GM21825 (cell line): Measurements from ENCODE around the gene ZNF587.
A peak's percentile ranks its signal among the peaks of the same experiment; 100 is the strongest.
"Not testable (repeated sequence)": the region's sequence is repeated elsewhere in the genome, so short reads cannot be mapped to it uniquely, and the experiment has no call there.

Experiments used
- ATAC-seq: cut with Tn5 transposase; IDR thresholded peaks from one replicate; pipeline ENCODE4 v1.9.1; 2021; ENCODE audit warnings: mild to moderate bottlenecking, moderate library complexity; ENCODE audit not compliant: unreplicated experiment

The ZNF587 gene

DNA sequence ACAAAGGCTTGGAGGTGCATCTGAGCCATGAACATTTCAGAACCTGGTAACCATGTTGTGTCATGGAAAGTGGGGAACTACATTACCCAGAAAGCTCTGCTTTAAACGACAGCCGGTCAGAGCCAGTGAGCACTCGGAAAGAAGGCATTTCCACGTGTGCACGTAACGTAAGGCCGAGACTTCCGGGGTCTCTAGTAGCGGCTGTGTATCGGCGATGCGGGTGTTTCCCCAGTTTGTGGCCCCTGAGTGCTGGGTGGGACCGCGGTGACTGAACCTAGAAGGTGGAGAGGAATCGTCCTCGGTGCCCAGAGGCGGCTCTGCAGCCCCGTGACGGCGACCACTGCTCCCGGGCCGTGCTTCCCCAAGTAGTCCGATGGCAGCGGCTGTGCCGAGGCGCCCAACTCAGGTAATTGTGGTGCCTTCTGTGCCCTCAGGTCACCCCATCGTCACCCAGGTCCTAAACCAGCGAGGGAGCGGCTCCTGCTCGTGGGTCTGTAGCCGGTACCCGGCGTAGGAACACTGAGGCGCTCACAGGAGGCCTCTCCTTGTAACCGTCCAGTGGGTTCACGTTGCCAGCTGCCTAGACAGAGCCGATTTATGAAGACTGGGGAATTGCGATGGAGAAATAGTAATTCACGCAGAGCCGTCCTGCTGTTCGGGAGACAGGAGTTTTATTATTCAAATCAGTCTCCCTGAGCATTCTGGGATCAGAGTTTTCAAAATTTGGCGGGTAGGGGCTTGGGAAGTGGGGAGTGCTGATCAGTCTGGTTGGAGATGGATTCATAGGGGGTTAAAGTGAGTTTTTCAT, at the start of gene ZNF587:
Gene ZNF587, plus strand, starts transcription at position 194 of the 808 bp plus-strand sequence. Its CDS starts 180 bp downstream, at position 374.
- ATAC-seq: peak; percentile 95

DNA sequence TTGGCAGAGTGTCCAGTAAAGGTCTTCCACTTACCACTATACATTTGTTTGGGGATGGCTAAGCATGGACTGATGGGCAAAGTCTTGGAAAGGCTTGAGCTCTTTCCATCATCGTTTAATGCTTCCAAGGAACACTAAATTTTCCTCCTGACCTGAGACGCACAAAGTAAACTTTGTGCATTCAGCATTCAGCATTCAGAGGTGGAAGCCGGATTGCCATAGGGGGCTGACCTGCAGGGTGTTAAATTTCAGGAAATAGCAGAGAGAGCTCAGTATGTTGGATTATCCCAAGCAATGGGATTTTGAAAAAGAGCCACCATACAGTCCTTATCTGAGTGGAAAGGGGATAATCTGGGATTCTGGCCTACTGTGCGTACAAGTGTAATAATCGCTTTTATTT, 49.0 kb upstream of the ZNF587 start:
- no peak for ATAC-seq

DNA sequence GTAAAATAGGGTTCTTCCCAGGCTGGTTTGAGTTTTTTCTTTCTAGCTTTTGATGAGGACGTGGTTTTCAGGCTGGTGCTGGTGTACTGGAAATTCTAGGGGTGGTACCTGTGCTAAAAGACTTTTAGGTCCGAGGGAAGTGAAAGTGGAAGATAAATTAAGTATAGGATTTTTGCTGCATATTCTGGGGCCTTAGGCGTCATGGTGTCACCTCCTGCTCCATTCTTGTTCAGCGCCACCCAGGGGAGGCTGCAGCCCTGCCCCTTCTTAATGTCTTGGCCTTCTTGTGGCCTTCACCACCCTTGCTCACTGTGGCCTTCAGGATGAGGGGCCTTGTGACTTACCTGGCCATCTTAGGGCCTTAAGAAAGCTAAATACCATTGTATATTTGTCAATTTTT, 47.4 kb upstream of the ZNF587 start:
- peak; percentile 65 for ATAC-seq

DNA sequence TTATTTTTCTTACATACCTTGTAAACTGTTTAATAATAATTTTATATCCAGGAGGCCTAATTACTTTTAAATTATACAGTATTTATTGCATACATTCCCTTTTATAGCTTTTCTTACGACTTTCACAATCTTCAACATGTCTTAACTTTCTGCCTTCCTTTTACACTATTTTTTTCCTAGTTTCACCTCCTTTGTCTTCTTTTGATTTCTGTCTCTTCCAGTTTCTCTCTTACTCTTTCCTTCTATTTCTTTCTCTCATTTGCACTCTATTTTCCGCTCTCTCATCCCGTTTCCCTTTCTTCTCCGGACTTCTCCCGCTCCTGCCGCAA, 46.4 kb upstream of the ZNF587 start:
- ATAC-seq: no peak

DNA sequence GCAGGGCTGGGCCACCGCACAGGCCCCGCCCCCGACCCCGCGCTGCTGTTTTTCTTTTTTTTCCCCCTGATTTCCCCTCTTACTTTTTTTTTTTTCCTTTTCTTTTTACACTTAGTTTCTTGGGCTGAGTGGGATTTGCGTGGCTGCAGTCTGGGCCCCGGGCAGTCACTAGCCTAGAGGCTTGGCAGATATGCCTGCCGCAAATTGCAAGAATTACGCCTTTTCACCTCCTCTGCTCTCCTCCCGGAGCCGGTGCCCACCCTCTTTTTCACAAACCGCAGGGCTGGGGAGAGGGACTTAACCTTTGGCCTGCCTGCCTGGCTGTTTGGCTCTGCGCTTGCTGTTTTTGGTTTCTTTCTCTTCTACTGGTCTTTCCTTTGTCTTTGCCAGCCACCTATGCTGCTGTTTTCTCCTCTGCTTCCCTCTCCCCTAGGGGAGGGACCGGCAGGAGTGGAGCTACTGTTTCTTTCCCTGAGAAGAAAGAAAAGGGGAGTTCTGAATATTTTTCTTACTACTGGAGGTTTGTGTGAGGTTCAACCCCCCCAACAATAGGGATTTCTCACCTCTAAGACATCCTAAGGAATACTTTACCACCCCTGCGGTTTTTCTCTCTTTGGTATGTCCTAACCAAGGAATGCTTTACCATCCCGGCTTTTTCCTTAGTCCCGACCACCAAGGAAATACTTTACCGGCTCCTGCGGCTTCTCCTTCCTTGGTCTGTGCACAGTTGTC, 45.9 kb upstream of the ZNF587 start:
- no peak for ATAC-seq

DNA sequence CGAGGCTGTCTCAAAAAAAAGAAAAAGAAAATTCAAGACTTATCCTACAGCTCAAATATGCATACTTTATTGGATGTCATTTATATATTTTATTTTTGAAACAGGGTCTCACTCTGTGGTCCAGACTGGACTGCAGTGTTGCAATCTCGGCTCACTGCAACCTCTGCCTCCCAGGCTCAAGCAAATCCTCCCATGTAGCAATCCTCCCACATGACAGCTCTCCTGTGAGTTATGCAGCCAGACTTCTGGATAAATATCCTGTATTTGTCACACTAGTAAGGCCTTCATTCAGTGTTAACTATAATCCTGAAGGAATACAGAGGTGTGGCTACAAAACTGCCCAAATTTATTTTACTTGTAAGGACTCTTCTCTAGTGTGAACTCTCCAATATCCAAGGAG, 42.1 kb upstream of the ZNF587 start:
- ATAC-seq: no peak

DNA sequence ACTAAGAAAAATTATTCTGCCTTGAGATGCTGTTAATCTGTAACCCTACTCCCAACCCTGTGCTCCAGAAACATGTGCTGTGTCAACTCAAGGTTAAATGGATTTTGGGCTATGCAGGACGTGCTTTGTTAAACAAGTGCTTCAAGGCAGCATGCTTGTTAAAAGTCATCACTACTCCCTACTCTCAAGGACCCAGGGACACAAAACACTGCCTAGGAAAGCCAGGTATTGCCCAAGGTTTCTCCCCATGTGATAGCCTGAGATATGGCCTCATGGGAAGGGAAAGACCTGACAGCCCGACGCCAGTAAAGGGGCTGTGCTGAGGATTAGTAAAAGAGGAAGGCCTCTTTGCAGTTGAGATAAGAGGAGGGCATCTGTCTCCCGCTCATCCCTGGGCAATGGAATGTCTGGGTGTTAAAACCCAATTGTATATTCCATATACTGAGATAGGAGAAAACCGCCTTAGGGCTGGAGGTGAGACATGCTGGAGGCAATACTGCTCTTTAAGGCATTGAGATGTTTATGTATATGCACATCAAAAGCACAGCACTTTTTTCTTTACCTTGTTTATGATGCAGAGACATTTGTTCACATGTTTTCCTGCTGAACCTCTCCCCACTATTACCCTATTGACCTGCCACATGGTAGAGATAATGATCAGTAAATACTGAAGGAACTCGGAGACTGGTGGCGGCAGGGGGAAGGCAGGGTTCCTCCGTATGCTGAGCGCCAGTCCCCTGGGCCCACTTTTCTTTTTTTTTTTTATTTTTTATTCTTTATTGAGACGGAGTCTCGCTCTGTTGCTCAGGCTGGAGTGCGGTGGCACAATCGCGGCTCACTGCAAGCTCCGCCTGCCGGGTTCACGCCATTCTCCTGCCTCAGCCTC, 39.0 kb upstream of the ZNF587 start:
- not testable (repeated sequence) for ATAC-seq

DNA sequence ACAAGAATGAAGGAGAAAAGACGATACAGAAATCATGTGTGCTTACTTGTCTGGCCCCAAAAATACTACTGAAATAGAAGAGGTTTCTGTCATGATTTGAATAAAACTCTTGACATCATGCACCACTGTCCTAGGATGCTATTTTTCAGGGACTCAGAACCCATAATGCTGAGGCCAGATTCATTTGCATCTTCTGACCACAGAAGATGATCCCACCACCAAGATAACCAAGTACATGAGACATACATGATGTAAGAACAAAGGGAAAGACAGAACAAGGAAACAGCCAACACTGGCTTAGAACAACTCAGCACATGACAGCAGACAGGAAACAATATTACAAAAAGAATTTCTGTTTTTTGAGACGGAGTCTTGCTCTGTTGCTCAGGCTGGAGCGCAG, 37.4 kb upstream of the ZNF587 start:
- no peak for ATAC-seq

DNA sequence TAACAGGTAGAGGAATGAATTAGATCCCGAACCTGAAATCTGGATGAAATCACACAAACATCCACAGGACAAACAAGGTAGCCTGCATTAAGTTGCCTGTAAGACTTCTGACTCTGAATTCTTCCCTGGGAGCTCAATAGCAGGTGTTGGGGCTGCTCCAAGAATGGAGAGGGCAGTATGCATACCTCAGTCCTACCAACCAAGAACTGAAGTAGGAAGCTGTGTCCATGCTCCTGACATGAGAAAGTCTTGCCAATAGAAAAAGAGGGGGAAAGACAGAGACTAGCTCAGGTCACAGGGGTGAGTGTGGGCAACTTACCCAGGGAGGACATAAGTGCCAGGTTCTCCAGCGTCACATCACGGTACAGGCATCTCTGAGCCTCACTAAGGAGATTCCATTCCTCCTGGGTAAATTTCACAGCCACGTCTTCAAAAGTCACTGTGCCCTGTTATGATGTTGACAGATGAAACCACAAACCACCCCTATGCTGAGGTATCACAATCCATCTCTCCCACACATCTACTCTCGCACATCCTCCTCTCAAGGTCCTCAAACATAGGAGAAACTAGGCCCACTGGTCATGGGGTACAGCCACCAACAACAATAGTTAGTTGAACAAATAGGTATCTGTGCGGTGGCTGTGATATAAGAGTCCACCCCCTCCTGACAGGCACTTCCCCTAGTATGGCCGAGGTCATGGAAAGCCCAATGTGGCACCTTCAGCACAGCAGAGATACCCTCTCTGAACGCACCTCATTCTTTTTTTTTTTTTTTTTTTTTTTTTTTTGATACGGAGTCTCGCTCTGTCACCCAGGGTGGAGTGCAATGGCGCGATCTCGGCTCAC, 36.5 kb upstream of the ZNF587 start:
- not testable (repeated sequence) for ATAC-seq

DNA sequence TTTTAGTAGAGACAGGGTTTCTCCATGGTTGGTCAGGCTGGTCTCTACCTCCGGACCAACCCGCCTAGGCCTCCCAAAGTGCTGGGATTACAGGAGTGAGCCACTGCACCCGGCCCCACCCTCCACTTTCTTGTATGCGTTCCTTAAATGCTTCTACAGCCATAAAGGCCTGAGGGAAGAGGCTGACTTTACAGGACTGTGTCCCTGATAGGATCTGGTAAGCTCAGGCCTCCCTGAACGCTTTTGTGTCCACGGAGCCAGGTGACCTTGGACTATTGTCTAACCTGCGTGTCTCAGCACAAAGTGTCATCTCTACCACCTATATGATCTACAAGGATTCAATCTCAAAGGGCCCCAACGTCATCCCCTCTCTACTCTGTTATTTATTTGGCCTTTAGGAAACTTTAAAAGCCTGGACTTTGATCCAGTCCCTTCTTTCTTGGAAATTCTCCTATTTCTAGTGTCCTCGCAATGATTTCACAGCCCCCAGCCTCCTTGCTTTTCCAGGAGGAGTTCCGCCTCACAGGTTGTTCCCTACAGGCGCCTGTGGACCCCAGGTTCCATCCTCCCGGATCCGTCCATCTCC, 35.6 kb upstream of the ZNF587 start:
- no peak for ATAC-seq

DNA sequence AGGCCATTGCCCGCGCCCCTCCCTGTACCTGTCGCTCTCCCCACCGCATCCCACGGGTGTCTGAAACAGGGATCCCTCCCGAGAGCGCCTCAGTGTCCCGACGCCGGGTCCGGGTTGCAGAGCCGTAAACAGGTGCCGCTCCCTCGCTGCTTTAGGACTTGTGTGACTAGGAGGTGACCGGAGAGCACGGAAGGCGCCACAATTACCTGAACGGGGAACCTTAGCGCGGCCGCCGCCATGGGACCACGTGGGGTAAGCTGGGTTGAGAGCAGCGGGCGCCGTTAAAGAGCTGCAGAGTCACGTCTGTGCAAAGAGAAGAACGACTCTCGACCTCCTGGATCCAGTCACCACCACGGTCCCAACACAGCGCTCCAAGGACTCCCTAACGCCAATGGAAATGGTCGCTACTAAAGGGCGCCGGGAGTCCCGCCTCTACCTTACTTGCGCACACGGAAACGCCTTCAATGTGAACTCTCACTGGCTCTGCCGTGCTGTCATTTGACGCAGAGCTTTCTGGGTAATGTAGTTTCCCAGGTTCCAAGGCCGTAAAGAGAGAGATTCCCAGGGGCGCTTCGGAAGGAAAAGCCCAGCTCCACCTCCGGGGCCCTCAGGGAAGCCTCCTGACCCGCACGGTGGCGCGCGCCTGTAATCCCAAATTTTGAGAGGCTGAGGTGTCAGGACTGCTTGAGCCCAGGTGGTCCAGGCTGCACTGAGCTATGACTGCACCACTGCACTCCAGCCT, 35.0 kb upstream of the ZNF587 start, which contains the start of gene ZNF552:
Gene ZNF552, minus strand, starts transcription at position 409 of the 742 bp plus-strand sequence. Its CDS starts 170 bp downstream, at position 239.
- ATAC-seq: peak; percentile 69

DNA sequence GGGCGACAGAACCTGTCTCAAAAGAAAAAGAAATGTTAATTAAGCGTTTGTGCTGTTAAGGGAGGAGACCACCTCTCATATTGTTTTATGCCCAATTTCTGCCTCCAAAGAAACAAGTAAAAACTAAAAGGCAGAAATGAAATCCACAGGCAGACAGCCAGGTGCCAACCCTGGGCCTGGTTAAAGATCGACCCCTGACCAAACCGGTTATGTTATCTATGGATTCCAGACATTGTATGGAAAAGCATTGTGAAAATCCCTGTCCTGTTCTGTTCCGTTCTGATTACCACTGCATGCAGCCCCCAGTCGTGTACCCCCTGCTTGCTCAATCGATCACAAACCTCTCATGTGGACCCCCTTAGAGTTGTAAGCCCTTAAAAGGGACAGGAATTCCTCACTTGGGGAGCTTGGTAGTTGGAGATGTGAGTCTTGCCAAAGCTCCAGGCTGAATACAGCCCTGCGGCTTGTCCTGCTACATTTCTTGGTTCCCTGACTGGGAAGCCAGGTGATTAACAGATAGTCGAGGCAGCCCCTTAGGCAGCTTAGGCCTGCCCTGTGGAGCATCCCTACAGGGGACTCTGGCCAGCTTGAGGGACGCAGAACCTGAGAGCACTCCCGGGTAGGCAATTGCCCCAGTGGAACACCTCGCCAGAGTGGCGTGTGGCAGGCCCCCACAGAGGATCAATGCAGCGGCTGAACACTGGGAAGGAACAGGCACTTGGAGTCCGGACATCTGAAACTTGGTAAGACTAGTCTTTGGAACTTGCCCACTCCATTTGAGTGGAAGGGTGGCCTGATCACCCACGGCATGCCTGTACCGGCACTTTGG, 34.2 kb upstream of the ZNF587 start:
- no peak for ATAC-seq

DNA sequence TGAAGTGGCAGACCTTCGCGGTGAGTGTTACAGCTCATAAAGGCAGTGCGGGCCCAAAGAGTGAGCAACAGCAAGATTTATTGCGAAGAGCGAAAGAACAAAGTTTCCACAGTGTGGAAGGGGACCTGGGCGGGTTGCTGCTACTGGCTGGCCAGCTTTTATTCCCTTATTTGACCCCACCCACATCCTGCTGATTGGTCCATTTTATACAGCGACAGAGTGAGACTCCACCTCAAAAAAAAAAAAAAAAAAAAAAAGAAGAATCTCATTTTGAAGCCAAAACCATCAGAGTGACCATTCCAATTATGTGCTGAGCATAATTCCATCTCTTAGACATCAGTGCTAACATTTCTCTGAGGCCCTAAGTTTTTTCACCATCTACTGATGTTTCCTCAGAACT, 33.0 kb upstream of the ZNF587 start:
- ATAC-seq: no peak

DNA sequence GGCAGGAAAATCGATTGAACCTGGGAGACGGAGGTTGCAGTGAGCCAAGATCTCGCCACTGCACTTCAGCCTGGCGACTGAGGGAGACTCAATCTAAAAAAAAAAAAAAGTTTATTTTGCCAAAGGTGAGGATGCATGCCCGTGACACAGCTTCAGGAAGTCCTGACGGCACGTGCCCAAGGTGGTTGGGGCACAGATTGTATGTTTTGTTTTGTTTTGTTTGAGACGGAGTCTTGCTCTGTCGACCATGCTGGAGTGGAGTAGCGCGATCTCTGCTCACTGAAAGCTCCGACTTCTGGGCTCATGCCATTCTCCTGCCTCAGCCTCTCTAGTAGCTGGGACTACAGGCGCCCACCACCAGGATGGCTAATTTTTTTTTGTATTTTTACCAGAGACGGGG, 31.7 kb upstream of the ZNF587 start:
- no peak for ATAC-seq

DNA sequence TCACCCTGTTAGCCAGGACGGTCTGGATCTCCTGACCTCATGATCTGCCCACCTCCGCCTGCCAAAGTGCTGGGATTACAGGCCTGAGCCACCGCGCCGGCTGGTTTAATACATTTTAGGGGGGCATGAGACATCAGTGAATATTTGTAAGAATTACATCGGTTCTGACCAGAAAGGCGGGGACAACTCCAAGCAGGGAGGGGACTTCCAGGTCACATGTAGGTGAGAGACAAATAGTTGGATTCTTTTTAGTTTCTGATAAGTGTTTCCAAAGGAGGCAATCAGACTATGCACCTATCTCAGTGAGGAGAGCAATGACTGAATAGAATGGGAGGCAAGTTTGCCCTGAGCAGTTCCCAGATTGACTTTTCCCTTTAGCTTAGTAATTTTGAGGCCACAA, 31.3 kb upstream of the ZNF587 start:
- no peak for ATAC-seq

DNA sequence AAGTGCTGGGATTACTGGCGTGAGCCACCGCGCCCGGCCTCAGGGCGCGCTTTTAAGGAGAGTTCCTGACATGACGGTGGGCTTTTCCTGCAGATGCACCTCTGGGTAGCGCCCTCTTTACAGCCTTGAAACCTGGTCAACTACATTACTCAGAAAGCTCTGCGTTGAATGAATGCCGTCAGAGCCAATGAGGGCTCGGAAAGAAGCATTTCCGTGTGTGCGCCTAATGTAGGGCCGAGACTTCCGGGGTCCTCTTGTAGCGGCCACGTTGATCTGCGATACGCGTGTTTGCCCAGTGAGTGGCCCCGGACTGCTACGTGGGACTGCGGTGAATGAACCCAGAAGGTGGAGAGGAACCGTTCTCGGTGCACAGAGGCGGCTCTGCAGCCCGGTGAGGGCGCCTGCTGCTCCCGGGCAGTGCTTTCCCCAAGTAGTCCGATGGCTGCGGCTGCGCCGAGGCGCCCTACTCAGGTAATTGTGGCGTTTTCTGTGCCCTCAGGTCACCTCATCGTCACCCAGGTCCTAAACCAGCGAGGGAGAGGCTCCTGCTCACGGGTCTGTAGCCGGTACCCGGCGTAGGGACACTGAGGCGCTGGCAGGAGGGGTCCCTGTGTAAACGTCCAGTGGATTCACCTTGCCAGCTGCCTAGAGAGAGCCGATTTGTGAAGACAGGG, 30.0 kb upstream of the ZNF587 start:
- ATAC-seq: peak; percentile 77

DNA sequence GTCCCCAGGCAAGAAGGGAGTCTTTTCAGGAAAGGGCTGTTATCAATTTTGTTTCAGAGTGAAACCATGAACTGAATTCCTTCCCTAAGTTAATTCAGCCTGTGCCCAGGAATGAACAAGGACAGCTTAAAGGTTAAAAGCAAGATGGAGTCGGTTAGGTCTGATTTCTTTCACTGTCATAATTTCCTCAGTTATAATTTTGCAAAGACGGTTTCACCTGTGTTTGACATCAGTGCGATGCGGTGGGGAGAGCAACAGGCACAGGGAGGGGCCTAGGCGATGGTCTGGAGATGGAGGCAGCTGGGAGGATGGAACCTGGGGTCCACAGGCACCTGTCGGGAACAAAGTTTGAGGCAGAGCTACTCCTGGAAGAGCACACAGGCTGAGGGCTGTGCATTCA, 29.1 kb upstream of the ZNF587 start:
- no peak for ATAC-seq

DNA sequence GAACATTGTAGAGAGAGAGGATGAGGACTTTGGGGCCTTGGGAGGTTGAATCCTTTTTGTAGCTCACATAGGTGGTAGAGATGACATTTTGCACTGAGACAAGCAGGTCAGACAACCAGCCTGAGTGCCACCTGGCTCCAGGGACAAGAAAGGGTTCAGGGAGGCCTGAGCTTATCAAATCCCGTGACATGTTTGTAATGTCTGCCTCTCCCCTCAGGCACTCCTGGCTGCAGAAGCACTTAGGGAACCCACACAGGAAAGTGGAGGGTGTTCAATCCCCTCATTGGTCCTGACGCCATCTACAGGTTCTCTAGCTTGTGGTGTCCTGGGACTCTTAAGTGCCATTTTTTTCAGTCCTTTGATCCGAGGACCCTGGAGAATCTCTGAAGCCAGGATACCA, 28.6 kb upstream of the ZNF587 start:
- ATAC-seq: not testable (repeated sequence)
